MV-4-11 (cell line): ENCODE data around the gene HNRNPA3.
"Not testable (repeated sequence)": the region's sequence is repeated elsewhere in the genome, so short reads cannot be mapped to it uniquely, and the experiment has no call there.

Experiments
- DNase-seq: peaks from one replicate; lab custom pipeline; 2025; lab: John Stamatoyannopoulos, UW

The HNRNPA3 gene

GRCh38 chr2:177188482-177189469 is 23.8 kb upstream of the HNRNPA3 start:
- no peak for DNase-seq

- no peak for DNase-seq
These were observed 21.7 kb upstream of the HNRNPA3 start for GRCh38 chr2:177190941-177191340.

- no peak for DNase-seq
These were observed 19.8 kb upstream of the HNRNPA3 start for GRCh38 chr2:177192788-177193187.

- no peak for DNase-seq
These were observed 19.4 kb upstream of the HNRNPA3 start for GRCh38 chr2:177193240-177193639.

GRCh38 chr2:177195194-177195593 is 17.4 kb upstream of the HNRNPA3 start:
- DNase-seq, result no peak

- DNase-seq, result not testable (repeated sequence)
These were observed 12.2 kb upstream of the HNRNPA3 start for GRCh38 chr2:177200419-177200818.

GRCh38 chr2:177201919-177202346 is 10.7 kb upstream of the HNRNPA3 start:
- no peak for DNase-seq

GRCh38 chr2:177204417-177204816 is 8.2 kb upstream of the HNRNPA3 start:
- DNase-seq, result no peak

DNA sequence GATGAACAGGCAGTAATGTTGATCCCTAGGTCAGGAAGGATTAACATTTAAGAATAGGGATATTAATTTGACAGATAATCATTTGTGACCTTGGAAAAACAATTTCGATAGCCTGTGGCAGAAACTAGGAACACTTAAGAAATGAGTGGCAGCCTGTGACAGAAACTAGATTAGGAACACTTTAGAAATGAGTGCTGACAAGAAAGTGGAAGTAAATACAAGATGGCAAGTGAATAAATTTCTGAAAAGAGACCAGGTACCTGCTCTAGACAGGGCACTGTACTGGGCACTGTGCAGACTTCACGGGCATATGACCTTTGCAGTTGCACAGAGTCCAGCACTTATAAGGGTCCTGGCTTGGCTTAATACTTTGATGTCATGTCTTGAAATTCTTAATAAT is 5.5 kb upstream of the HNRNPA3 start:
- DNase-seq, result no peak

DNA sequence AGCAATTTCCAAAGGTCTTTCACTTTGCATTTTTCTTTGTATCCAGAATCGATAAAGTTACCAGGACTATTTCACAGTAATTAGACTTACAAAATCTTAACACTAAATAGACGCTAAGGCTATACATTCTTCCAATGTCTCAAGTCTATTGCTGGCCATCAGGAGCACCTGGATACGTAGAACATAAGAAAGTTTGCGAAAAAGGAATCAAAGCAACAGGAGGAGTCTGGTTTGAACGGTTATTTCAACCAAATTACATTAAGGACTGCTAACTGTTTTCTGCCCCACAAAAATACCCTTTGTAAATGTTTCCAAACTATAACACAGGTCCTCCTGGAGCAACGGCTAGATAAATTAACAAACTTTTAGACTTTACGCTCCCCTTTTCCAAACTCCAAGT is 1.4 kb upstream of the HNRNPA3 start:
- no peak for DNase-seq

- DNase-seq, result no peak
These were observed 953 bp upstream of the HNRNPA3 start for GRCh38 chr2:177211576-177212105.

DNA sequence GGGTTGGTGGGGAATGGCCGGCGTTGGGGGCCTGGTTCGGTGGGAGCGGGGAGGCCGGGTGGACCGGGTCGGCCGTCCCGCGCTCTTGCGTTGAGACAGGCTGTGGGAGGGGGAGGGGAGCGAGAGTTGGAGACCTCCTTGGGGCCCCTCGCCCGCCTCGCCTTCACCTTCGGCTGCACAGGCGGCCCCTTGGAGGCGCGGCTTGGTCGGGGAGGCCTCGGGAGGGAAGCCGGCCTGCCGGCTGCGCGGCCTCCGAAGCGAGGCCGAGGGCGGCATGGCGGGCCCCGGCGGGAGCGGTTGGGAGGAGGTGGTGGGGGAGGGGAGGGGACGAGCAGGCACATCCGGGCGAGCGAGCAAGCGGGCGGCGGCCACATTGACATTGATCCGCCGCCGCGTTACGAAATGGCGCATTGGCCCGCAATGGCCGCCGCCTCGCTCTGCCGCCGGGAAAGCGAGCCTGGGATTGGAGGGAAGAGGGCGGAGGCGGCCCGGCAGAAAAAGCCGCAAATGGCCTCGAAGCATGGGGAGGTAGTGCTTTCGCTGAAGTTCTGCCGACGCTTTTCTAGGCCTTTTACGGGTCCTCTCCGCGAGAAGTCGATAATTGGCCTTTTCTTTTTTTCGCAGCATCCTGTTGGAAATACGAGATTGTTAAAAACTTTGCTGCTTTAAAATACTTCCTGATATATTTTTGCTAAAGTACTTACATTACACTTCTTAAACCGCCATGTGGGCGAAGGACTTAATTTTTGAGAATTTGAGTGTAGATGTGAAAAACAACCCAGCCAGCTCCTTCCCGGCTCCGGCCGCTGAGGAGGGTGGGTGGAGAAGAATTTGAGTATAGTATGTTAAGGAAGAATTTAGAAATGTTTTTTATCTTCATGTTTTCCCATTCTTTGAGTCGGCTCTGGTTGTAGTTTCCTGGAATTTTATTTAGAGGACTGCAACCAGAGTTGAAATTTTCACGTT is 580 bp downstream of the HNRNPA3 start:
- peak; percentile 80 for DNase-seq

- DNase-seq, result no peak
These were observed 4.8 kb downstream of the HNRNPA3 start for GRCh38 chr2:177217247-177217843.

DNA sequence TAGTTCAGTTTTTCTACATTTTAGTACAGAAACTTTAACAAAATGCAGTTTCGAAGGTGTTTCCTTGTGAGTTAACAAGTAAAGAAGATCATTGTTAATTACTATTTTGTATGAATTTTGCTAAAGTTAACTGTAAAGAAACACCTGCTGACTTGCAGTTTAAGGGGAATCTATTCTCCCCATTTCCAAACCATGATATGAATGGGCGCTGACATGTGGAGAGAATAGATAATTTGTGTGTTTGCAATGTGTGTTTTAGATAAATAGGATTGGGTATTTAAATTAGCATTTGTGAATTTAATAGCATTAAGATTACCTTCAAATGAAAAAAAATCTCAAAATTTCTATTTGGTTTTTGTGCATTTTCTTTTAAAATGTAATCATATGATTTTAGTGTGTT is 7.2 kb downstream of the HNRNPA3 start:
- DNase-seq, result not testable (repeated sequence)

DNA sequence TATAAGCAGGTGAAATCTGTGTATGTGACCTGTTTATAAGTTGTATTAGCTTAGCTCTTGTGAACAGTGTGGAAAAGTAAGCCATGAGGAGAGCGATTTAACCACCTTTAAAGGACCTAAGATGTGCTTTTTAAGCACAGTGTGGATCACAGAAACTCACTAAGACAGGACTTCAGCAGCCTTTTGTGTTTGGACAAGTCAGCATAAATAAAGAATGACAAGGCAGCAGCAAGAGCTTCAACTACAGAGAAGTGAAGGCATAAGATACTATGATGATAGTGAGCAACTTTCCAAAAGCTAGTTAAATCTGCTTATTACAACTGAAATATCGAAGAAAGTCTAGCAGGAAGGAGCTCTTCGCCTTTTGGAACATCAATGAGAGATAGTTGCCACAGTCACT is 8.9 kb downstream of the HNRNPA3 start:
- no peak for DNase-seq

- DNase-seq, result no peak
These were observed 9.4 kb downstream of the HNRNPA3 start for GRCh38 chr2:177221970-177222369.

DNA sequence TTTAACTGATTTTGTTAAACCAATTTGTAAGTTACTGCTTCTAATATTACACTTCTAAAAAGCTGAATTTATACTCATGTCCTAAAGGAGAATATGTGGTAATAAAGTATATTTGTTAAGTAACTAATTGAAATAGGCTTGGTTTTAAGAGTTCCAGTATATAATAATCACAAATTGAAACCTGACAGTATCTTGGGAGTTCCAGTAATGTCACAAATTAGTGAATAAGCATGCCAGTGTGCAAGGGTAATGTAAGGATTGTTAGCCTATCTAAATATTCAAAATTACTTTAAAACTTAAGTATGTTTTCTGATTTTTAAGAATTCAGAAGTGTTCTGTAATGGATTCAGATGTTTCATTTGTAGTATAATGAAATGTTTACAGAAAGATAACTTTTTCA is 10.8 kb downstream of the HNRNPA3 start:
- not testable (repeated sequence) for DNase-seq

- no peak for DNase-seq
These were observed 13.4 kb downstream of the HNRNPA3 start for GRCh38 chr2:177225965-177226360.

GRCh38 chr2:177229442-177230242 is 17.0 kb downstream of the HNRNPA3 start:
- DNase-seq, result no peak

DNA sequence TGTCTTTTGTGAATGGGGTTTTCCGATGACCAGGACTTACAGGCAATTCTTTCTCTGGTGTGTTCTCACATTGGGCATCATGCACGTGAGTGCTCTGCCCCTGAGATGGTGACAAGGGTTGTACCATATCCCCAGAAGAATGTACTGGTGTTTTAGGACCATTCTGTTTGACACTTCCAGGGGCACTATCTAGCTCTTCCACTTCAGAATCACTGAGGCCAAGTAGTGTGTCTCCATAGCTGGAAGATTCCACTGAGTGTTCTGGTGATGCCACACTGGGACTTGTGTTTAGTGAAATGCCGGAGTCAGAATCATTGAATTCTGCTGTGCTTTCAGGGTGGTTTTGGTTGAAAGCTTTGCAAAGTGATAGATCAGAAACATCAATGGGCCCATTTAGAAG is 18.7 kb downstream of the HNRNPA3 start:
- DNase-seq, result no peak

DNA sequence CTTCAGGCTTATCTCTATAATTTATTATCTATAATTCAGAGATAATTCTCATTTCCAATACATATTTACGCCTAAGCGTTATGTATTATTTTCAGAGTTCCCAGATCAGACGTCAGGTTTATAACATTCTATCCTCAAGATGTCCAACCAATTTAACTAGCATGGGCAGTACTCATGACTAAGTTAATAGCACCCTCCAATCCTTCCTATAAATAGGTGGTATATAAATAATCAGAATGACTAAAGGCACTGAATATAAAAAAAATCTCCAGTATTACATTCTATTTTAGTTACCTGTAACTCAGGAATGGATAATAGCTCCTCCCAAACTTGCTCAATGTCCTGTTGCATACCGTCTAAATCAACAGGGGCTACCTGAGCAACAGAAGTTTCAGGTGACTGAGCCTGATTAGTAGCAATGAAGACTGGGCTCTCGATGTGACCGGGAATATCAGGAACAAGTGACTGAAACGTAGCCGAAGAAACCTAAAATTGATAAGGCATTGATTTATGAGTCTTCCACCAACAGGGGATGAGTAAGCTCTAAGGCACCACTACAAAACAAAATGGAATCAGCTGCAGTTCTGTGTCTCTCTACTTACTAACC is 19.6 kb downstream of the HNRNPA3 start:
- no peak for DNase-seq
